Measurements from ENCODE around the gene MAEL. TPM values are rescaled to one million over a fixed set of nuclear protein-coding genes. Genes with fewer than 3 reads are reported as not detected.
A peak's percentile ranks its signal among the peaks of the same experiment; 100 is the strongest.

The MAEL gene
- total RNA-seq, 1 experiment from 2014 or later, result not detected

DNA sequence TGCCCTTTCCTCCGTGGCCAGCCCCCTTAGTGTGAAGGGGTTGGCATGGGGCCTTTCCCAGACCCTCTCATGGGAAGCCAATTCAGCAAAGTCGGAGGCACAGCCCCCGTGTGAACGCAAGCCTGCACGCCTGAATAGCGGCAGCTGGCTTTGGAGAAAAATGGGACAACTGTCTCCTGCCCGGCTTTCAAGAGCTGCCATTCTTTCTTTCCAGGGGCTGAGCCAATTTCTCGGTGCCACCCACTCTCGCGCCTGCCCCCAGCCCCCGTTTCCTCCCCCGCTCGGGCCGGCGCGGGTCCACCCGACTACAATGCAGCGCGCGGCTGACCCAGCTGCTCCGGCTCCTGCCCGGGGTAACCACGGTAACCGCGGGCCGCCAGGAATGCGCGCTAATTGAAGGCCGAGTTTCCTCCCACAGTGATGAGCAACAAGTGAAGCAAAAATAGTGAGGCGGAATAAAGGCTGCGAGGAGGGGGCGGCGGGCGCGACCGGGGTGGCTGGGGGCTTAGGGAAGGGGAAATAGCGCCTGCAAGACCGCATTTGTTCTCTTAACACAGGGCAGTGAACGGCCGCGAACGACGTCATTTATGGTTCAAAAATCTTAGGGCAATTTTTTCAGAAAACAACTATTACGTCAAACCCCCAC, 41.6 kb upstream of the MAEL start:
- H2AFZ ChIP-seq (ENCODE audit: low read length), result no peak overlapping the region
- no peak overlapping the region for H3K56ac ChIP-seq (ENCODE audit: insufficient read length, low read depth, low read length)
- H4K20me1 ChIP-seq (ENCODE audit: control insufficient read depth, insufficient read depth, insufficient read length), result no peaks in the 10 kb centered on the region
- no peak overlapping the region for H3K18ac ChIP-seq (ENCODE audit: insufficient read length, low read depth, low read length)
- no peaks in the 10 kb centered on the region for H3K9me3 ChIP-seq (ENCODE audit: control insufficient read depth, low read depth, low read length)
- no peaks in the 10 kb centered on the region for H3K79me2 ChIP-seq (ENCODE audit: insufficient read depth, low read length)
- H3K4ac ChIP-seq (ENCODE audit: low read depth, low read length), result no peak overlapping the region
- H4K91ac ChIP-seq (ENCODE audit: insufficient read length, low read depth, low read length), result no peak overlapping the region
- no peak overlapping the region for H2BK20ac ChIP-seq (ENCODE audit: low read depth, low read length, poor library complexity, severe bottlenecking)
- H2AK5ac ChIP-seq (ENCODE audit: insufficient read length, low read length), result no peak overlapping the region
- H3K9me3 Mint-ChIP-seq, result no peaks in the 10 kb centered on the region
- no peak overlapping the region for H4K8ac ChIP-seq (replicated peaks; ENCODE audit: insufficient read length, low read depth, low read length)
- no peak overlapping the region for H4K5ac ChIP-seq (ENCODE audit: insufficient read length, low read depth, low read length)
- H3K4me3 Mint-ChIP-seq, result peak overlapping the region; percentile 55 to 68
- peak; percentile 58 for DNase-seq
- no peak overlapping the region for H3K14ac ChIP-seq (ENCODE audit: insufficient read depth, low read length)
- peaks cover 70% of the 10 kb centered on the region for H3K27me3 Mint-ChIP-seq (ENCODE audit: low read depth)
- no peak overlapping the region for H2BK15ac ChIP-seq (ENCODE audit: low read depth, low read length)
- no peak overlapping the region for H3K27ac ChIP-seq (ENCODE audit: insufficient read length, low read depth, low read length)
- 0 out of 2 replicates have a peak, but pooled peaks cover 7% of the 10 kb centered on the region for H3K4me1 ChIP-seq (ENCODE audit: insufficient read depth, low read length)
- H3K4me1 Mint-ChIP-seq, result peaks cover 38 to 45% of the 10 kb centered on the region in 2 experiments
- 0 out of 7 replicates have a peak, but pooled peaks cover 0 to 2% (median 0%) of the 10 kb centered on the region in 3 experiments for H3K36me3 Mint-ChIP-seq (ENCODE audit: insufficient read depth in 1 of 3, low read depth in 3 of 3)
- no peaks in the 10 kb centered on the region for H3K79me1 ChIP-seq (ENCODE audit: insufficient read depth, low read depth, low read length, poor library complexity, severe bottlenecking)
- H3K27me3 ChIP-seq (ENCODE audit: insufficient read depth, low read length), result peaks cover 3% of the 10 kb centered on the region; the same call in 1 of the 2 replicates
- H3K4me2 ChIP-seq (ENCODE audit: insufficient read depth, insufficient read length, low read length), result peak overlapping the region; percentile 32
- WGBS (ENCODE audit: extremely low coverage, insufficient read length, low lambda C conversion rate), result no CpG with 5 or more reads among the region's 44 CpGs
- H3K23ac ChIP-seq (ENCODE audit: insufficient read length, low read depth, low read length), result no peak overlapping the region
- peaks cover 3% of the 10 kb centered on the region for H3K23me2 ChIP-seq (ENCODE audit: insufficient read length, low read depth, low read length, poor library complexity, severe bottlenecking)
- H3T11ph ChIP-seq (ENCODE audit: low read length), result no peak overlapping the region
- H2BK120ac ChIP-seq (ENCODE audit: low read depth, low read length, poor library complexity, severe bottlenecking), result no peak overlapping the region
- no peak overlapping the region for H2BK12ac ChIP-seq (ENCODE audit: insufficient read length, low read depth, low read length)
- TF ChIP-seq, protein P1, sequence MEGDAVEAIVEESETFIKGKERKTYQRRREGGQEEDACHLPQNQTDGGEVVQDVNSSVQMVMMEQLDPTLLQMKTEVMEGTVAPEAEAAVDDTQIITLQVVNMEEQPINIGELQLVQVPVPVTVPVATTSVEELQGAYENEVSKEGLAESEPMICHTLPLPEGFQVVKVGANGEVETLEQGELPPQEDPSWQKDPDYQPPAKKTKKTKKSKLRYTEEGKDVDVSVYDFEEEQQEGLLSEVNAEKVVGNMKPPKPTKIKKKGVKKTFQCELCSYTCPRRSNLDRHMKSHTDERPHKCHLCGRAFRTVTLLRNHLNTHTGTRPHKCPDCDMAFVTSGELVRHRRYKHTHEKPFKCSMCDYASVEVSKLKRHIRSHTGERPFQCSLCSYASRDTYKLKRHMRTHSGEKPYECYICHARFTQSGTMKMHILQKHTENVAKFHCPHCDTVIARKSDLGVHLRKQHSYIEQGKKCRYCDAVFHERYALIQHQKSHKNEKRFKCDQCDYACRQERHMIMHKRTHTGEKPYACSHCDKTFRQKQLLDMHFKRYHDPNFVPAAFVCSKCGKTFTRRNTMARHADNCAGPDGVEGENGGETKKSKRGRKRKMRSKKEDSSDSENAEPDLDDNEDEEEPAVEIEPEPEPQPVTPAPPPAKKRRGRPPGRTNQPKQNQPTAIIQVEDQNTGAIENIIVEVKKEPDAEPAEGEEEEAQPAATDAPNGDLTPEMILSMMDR (conservative IDR thresholded peaks at IDR 0.05), result no peak
- H3K9ac ChIP-seq (ENCODE audit: extremely low read depth, insufficient read length, low read length), result no peak overlapping the region
- H3K27ac Mint-ChIP-seq, result no peak overlapping the region
- no peak overlapping the region for H2BK5ac ChIP-seq (ENCODE audit: insufficient read length, low read length)

All from H9 (cell line).